UCSD-AML1 (cell line): ENCODE data around the gene AKAP11.
A peak's percentile ranks its signal among the peaks of the same experiment; 100 is the strongest.

Experiments used
- DNase-seq: peaks from one replicate; lab custom pipeline; 2025; ENCODE audit not compliant: unreplicated experiment; lab: John Stamatoyannopoulos, UW

The AKAP11 gene

DNA sequence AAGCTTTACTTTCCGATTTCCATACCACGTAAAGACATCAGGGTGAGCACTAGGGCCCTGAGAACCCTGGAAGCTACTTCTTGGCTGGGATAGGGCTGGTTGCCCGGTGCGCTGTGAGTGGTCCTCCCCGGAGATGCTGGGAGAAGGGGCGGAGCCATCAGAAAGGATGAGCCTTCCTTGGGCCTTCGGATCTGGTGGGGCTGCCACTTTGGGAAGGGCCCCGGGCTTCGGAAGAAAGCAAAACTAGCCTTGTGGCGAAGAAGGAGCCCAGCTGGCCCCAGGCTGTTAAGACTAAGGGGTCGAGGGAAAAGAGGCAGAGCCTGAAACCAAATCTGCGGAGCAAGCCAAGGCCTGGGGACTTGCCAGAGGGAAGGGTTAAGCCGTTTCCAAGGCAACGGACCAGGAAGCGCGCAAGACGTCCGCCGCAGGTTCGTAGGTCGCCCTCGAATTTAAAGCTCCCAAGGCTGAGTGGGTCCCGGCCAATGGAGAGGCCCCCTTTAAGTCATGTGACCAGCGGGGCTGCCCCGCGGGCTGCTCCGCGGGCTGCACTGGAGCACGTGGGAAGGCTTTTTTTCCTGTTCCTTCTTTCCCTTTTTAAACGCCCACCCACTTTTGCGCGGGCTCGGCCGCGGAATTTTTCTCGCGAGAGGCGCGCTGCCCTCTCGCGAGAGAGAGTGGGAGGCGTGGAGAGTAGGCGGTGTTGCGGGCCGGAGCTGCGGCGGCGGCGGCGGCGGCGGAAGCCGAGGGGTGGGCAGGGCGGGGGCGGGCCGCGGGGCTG is 426 bp upstream of the AKAP11 start:
- DNase-seq, result peak; percentile 89

DNA sequence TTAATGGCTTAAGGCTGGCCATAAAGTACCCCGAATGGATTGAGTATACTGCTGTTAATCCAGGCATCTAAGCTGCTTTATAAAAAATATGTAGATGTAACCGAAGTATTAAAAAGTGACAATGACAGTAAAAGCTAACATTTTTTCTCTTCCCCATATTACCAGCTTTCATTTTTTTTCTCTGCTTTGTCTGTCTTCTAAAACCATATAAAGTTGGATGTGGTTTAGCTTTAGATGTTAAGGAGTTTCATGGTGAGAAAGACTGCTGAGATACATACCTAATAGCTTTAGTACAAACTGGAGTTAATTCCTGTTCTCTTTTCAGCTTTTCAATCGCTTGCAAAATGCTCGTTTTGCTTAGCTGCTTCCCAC is 838 bp downstream of the AKAP11 start:
- DNase-seq, result no peak

DNA sequence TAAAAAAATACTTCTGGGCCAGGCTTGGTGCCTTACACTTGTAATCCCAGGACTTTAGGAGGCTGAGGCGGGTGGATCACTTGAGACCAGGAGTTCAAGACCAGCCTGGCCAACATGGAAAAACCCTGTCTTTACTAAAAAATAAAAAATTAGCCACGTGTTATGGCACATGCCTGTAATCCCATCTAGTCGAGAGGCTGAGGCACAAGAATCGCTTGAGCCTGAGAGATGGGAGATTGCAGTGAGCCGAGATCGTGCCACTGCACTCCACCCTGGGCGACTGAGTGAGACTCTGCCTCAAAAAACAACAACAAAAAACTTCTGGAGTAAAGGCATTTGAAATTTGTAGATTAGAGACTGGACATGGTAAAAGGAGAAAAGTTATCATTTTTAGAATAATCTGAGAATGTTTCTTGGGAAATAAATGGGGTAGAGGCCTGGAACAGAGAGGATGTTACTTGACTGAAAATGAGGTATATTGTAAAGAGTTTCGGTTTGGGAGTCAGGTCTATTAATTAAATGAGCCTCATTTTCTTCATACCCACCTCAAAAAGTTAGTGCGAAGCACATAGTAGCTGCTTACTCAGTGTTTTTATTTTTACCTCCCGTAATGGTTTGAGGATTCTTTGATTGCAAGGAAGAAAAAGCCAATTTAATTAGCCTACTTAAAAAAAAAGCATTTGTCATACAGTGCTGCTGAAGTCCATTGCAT is 2.6 kb downstream of the AKAP11 start:
- no peak for DNase-seq

DNA sequence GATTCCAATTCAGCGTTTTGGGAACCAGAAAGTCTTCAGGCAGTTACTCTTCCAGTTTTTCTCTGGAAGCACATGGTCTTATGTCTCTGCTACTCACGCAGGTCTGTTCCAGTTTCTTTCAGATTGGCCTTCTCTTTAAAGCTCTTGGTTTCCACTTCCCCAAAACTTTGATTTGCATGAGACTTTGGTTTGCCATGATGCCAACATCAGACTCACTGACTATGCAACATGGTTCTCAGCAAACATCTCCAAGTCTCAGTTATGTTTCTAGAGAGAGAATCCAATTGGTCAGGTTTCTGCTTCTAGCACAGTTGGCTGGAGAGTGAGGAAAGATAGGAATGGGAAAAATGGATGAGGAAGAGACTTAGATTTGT is 3.1 kb downstream of the AKAP11 start:
- no peak for DNase-seq

DNA sequence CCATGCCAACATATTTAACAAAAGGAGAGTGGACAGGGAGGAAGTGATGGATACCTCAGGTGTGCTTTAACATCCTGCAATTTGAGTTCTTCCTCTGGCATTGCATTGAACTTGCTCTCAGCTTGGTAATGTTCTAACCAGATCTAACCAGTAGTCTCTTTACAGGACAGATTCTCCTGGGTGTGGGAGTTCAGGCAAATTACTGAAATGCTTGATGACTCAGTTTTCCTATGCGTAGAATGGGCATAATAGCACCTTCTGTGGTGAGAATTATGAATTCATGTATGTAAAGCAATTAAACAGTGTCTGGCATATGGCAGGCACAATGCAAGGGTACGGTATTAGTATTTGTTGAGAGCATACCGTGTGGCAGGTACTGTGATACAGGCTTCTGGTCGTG is 3.6 kb downstream of the AKAP11 start:
- no peak for DNase-seq

DNA sequence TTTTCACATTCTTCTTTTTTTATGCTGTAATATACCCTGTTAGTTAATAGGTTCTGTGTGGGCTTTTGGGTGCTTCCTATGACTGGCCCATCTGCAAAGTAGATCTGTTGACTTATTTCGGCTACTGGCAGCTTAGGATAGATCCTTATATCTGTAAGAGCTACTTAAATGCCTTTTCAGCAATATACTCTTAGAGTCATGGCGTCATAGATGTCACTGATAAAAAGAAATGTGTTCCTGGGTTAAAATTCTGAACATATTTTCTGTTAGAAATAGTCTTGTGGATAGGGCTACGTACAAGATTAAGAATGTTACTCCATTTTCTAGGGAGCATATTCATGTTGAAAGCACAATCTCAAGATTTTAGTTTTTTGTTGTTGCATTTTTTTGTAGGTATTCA is 4.7 kb downstream of the AKAP11 start:
- no peak for DNase-seq

DNA sequence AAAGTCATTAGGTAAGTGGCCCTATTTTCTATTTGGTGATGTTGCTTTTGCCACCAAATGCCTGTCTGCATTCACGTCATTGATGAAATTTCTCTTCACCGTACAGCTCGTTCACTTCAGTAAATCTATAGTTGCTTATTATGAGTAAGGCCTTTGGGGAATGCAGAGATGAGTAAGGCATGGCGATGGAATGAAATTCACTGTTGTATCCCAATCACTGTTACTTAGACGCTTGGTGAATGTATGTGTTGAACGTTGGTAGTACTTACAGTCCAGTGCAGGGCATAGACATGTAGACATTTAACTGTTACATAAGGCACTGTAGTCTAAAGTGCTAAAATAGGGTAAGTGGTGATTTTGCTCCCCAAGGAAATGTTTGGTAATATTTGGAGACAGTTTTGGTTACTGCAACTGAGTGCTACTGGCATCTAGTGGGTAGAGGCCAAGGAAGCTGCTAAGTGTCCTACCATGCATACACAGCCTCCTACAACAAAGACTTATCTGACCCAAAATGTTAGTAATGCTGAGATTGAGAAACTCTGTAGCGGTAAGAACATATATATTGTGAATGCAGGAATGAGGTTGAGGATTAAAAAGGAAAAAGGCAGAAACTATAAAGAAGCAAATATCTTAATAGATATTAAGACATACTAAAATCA is 5.8 kb downstream of the AKAP11 start:
- DNase-seq, result no peak

DNA sequence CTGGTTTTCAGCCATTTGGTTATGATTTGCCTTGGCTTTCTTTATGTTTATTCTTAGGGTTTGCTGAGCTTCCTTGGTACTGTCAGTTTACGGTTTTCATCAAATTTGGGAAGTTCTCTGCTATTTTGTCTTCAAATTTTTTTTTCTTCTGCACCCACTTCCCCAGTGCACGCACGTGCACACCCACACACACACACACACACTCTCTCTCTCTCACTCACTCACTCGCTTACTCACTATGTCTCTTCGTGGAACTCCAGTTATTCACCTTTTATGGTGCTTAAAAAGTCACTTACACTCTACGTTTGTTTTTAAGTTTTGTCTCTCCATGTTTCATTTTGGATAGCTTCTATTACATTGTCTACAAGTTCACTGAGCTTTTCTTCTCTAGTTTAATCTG is 7.1 kb downstream of the AKAP11 start:
- peak; percentile 11 for DNase-seq

DNA sequence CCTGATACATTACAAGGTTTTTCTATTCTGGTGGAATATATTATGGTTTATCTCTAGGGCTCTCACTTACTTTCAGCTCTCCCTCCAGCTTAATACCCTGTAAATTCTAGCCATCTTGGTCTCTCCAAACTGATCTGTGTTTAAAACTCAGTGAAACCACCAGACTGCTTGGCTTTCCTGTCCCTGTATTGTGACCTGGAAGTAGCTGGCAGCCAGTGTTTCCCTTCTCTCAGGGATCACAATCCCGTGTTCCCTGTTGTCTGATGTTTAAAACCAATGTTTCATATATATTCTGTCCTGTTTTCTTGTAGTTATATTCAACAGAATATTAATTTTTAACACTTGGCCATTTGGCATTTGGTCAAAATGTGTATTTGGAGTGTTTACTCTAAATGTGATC is 8.0 kb downstream of the AKAP11 start:
- DNase-seq, result no peak

DNA sequence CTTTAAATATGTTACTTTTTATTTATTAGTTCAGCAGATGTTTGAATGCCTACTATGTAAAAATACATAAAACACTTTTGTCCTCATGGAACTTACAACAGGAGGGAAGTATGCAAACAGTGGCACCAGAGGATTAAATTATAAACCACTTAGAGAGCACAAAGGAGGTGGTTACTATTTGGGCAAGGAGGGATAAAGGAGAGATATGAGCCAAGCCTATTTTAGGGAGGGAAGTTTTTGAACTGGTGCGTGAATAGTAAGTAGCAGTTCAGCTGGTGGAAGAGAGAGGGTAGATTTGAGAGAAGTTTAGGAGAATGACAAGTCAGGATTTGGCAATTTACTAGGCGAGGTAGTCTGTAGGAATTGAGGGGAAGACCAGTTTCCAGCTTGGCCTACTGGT is 8.6 kb downstream of the AKAP11 start:
- DNase-seq, result no peak

DNA sequence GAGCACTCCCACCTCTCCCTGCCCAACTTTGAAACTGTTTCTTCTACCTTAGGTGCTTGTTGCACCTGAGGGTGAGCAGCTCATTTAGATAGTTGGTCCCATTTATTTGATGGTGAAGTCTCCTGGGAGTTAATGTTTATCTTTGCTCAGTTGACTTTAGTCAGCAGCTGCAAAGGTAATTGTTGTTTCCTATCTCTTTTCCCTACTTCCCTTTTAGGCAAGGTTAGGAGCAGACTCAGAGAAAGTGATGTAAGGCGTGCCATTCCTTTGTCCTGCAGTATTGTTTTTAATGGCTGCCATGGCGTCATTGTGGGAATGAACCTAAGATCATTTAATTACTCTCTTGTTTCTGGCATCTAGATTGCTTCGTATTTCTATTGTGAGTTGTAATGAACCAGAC is 11.6 kb downstream of the AKAP11 start:
- no peak for DNase-seq

DNA sequence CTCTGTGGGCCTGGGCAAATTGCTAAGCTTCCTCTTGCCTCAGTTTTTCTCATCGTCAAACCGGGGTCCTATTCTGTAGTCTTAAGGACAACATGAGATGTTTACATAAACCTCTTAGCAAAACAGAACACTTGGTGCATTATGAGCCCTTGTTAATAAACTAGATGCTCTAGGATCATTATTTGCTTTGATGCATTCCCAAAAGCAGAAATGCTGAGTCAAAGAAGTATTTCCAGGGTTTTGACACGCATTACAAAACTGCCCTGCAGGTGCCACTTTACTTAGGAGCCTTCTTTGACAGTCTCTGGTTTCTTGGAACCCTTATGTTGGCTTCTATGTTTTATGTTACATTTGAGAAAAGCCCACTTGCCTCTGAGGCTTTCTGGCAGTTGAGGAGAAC is 12.1 kb downstream of the AKAP11 start:
- DNase-seq, result no peak

DNA sequence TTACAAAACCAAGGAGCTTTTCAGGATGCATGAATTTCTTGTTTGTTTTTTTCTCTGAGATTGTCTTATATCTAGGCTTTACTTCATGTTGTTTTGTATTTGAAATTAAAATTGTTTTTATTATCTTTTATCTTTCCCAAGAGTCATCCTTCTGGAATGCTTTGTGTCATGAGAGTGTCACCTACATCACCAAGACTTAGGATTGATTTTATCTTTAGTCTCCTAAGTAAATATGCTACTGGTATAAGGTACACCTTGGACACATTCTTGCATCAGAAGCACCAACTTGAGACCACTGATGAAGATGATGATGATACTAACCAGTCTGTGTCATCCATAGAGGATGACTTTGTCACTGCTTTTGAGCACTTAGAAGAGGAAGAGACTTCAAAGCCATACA is 26.4 kb downstream of the AKAP11 start:
- DNase-seq, result no peak

DNA sequence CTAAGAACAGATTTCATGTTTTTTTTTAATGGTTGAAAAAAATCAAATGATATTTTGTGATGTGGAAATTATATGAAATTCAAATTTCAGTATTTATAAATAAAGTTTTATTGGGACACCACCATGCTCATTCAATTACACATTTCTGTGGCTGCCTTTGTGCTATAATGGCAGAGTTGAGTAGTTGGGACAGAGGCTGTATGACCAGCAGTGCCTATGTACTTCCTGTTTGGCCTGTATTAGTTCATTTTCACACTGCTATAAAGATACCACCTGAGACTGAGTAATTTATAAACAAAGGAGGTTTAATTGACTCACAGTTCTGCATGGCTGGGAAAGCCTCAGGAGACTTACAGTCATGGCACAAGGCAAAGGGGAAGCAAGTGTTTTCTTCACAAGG is 33.6 kb downstream of the AKAP11 start:
- no peak for DNase-seq

DNA sequence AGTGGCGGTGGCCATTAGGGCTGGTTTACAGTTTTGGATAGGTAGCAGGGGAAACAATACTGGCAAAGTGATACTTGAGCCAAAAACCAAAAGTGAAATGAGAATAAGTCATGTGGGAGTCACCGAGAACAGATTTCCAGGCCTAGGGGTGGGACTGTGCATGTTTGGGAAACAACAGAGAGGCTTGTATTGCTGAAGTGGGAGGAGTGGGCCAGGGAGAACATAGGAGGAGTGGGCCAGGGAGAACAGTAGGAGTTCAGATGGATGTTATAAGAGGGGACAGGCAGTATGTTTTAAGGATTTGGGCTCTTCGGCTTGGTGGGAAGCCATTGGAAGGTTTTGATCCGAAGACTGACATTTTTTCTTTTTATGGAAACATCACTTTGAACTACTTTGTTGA is 35.5 kb downstream of the AKAP11 start:
- DNase-seq, result no peak

DNA sequence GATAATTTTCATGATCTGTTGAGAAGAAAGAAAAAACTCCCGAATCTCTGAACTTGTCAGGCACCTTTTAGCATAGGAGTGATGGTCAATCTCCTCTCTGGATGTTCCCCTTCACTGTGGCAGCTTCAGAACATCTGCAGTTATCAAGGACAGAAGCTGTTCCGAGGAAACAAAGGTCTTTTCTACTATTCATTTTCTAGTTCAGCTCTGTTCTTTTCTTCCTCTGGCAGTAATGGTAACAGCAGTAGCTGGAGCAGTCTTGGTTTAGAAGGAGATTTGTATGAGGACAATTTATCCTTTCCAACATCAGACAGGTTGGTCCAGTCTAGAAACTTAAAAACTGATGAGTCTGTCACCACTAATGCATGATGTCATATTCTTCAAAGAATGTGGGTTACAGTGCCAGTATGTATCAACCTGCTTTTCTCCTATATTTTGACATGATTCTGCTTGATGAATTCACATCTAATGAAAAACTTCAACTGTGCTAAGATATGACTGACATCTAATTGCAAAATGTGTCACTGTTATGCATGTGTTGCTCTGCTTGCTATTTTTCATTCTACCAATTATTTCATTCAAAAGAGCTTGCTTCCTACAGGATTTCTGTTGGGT is 41.0 kb downstream of the AKAP11 start:
- no peak for DNase-seq

DNA sequence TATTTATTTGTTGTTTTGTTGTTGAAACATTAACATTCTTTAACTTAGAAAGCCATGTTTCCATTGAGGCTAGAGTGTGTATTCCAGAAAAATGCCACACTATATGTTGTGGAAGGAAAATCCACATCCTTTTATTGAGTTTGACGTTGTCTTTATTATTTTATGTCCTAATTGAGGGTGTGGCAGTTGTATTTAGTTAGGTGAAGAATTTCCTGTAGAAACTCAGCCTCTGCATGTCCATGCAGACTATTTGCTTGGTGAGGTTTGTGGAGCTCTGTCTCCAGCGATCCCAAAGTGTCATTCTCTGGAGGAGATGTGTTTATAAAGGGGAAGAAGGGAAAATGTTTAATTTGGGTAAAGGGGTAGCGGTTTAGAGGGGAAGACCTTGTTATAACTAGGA is 46.6 kb downstream of the AKAP11 start:
- no peak for DNase-seq

DNA sequence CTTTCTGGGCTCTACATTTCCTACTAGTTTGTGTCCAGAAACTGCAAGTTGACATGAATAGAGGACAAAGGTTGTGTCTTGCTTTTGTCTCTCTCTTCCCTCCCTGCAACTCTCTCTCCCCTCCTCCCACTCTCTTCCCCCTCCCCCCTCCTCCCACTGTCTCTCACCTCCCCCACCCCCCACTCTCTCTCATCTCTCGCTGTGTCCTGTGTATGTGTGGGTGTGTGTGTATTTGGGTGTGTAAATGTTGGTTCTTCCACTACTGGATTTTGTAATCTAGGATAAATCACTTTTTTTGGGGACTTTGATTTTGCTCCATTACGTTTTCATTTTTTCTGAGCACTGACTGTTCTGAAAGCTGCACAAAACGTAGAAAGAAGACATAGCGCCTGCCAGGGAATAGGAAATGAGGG is 48.4 kb downstream of the AKAP11 start:
- no peak for DNase-seq

DNA sequence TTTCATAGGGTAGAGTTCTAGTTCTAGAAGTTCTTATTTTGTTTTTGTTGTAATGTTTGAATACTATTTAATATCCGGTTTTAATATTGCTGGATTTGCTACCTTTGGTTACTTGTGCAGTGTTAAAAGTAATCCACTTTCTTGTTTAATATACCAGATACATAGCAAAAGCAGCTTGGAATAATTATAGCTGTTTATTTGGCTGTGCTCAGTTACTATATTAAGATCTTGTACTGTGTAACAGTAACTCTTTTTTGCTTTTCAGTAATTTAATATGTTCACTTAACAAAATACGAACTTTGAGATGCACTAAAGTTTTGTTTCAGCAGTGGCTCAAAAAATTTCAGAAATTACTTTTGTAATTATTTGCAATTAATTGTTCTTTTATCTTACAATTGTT is 50.9 kb downstream of the AKAP11 start:
- no peak for DNase-seq

DNA sequence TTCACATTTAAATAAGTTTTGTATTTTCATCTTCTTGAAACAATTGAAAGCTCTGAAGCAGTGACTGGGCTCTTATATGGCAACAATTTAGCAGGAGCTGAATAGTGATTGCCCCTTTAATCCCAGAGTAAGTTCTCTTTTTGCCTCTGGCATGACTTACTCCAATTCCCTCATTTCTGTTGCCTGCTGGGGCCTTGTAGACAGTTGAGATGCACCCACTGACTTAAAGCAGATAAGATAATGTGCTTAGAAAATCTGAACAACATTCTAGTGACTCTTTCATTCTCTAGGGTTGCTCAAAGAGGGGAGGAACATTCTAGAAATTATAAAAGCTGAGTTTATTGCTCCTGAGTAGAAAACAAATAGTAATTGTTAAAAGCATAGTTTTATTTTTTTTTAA is 52.8 kb downstream of the AKAP11 start:
- DNase-seq, result no peak

DNA sequence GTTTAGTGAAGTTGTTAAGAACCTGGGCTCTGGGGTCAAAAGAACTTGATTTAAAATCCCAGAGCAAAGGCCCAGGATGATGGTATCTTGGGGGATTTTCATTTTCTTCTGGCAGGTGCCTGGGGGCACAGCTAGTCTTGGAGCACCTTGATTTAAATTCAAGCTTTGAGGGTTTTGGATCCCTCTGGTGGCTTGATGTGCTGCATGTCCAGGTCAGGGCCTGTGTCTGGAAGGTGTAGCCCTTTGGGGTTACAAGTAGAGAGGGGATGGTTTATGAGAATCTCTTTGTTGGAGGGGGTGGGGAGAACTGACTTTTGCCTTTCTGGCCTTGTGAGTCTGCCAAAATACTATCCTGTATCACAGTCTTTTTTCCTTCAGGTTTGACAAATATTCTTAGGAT is 55.8 kb downstream of the AKAP11 start:
- DNase-seq, result no peak

DNA sequence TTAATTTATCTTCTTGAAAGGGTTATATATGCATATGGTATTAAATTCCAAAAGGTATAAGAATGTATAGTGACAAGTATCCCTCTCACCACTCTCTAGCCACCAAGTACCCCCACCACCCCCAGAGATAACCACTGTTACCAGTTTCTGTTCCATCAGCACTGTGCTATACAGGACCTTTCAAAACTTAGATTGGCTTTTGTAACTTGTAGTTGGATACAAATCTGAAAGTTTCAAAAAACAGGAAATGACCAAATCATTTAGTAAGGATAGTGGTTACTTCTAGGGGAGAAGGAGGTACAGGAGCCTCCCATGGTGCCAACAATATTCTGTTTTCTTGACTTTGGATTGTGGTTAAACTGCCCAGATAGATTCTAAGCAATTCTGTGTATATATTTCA is 56.7 kb downstream of the AKAP11 start:
- no peak for DNase-seq
